GM21367 (cell line): ENCODE results near the gene PLD3.
"Not testable (repeated sequence)": the region's sequence is repeated elsewhere in the genome, so short reads cannot be mapped to it uniquely, and the experiment has no call there.

ENCODE experiments used
- ATAC-seq: cut with Tn5 transposase; IDR thresholded peaks from one replicate; pipeline ENCODE4 v1.9.1; 2021; ENCODE audit not compliant: unreplicated experiment

PLD3 gene

GRCh38 chr19:40363069-40363468, 14.6 kb downstream of the PLD3 start:
- ATAC-seq, result no peak

GRCh38 chr19:40365010-40365409, 16.5 kb downstream of the PLD3 start:
- ATAC-seq, result no peak

- ATAC-seq, result no peak
Observed at GRCh38 chr19:40365613-40366401, 17.3 kb downstream of the PLD3 start.

DNA sequence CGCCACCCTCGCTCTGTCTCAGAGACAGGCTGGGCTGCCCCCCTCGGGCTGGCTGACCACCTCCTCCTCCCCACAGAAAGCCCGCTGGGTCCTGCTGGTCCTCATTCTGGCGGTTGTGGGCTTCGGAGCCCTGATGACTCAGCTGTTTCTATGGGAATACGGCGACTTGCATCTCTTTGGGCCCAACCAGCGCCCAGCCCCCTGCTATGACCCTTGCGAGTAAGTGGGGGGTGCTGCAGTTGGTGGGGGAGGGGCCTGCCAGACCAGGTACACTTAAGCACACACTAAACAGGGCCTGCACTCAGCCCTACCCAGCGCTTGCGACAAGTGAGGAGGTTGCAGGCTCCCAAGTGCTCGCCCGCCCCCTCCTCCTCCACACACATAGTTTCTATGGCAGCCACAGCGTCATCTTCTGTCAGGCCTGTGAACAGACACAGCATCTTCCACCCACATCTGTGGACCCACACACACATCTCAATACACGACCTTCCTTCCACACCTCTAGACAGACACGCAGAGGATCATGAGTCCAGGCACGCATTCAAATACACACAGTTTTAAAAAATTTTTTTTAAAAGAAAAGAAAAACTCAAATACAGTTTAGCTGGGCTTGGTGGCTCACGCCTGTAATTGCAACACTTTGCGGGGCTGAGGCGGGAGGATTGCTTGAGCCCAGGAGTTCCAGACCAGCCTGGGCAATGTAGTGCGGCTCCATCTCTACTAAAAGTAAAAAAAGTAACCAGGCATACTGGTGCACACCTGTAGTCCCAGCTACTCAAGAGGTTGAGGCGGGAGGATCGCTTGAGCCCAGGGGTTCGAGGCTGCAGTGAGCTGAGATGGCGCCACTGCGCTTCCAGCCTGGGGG, 18.4 kb downstream of the PLD3 start:
- ATAC-seq, result no peak

- ATAC-seq, result no peak
Observed at GRCh38 chr19:40367577-40368434, 19.3 kb downstream of the PLD3 start.

DNA sequence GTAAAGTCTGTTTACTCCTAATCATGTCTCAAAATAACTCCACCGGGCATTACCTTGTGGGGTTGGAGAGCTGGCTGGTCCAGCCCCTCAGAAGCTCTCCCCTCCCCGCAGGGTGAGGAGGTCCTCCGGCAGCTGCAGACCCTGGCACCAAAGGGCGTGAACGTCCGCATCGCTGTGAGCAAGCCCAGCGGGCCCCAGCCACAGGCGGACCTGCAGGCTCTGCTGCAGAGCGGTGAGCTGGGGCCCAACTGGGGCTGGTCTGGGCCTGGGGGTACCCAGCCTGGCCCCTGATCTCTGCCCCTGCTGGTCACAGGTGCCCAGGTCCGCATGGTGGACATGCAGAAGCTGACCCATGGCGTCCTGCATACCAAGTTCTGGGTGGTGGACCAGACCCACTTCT, 21.3 kb downstream of the PLD3 start:
- no peak for ATAC-seq

DNA sequence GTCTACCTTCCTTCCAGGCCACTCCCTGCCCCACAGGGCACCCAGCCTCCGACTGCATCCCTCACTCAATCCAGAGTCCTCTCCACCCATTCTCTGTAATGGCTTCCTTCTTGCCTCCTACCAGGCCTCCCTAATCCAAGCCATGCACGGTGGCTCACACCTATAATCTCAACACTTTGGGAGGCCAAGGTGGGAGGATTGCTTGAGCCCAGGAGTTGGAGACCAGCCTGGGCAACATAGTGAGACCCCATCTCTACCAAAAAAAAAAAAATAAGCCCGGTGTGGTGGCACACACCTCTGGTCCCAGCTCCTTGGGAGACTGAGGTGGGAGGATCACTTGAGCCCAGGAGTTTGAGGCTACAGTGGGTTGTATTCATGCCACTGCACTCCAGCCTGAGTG, 21.8 kb downstream of the PLD3 start:
- not testable (repeated sequence) for ATAC-seq

- ATAC-seq, result no peak
Observed at GRCh38 chr19:40370997-40371801, 22.7 kb downstream of the PLD3 start.

- ATAC-seq, result no peak
Observed at GRCh38 chr19:40371802-40372122, 23.3 kb downstream of the PLD3 start.

GRCh38 chr19:40374084-40374483, 25.6 kb downstream of the PLD3 start:
- no peak for ATAC-seq

GRCh38 chr19:40376286-40376862, 27.9 kb downstream of the PLD3 start:
- ATAC-seq, result no peak

DNA sequence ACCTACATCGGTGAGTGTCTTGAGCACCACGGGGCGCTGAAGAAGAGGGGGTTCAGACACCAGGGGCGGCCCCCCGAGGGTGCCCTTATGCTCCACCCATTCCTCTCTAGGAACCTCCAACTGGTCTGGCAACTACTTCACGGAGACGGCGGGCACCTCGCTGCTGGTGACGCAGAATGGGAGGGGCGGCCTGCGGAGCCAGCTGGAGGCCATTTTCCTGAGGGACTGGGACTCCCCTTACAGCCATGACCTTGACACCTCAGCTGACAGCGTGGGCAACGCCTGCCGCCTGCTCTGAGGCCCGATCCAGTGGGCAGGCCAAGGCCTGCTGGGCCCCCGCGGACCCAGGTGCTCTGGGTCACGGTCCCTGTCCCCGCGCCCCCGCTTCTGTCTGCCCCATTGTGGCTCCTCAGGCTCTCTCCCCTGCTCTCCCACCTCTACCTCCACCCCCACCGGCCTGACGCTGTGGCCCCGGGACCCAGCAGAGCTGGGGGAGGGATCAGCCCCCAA, 29.4 kb downstream of the PLD3 start:
- ATAC-seq, result no peak

GRCh38 chr19:40378509-40378908, 30.0 kb downstream of the PLD3 start:
- no peak for ATAC-seq

GRCh38 chr19:40379446-40380198, 31.1 kb downstream of the PLD3 start:
- no peak for ATAC-seq

DNA sequence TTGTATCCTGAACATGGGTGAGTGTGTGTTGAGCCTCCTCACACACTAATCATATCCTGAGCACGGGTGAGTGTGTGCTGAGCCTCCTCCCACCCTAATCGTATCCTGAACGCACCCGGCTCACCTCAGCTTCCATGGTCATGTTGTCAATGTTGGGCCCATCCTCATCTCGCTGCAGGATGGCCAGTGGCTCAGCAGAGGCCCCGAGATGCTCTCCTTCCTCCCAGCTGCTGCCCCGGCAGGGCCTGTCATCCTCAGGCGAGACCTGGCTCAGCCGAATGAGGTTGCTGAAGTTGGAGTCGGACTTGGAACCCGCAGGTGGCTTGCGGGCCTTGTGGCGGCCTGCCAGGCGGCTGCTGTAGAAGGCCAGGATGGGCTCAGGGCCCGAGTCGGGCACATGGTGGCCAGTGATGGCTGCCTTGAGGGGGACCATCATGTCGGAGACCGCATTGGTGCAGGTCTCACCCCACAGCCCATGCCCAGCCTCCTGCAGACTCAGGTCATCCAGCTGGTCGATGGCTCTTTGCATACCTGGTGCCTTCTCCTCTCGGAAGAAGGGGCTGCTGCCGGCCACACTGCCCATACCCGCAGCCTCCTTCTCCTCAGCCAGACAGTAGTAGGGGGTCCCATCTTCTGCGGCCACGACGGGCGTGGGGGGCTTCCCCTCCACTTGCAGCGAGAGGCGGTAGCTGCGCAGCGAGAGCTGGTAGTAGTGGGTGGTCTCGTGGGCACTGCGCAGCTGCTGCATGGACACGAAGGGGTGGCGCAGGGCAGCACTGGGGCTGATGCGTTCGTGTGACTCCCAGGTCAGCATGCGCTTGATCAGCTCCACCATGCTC, 31.9 kb downstream of the PLD3 start:
- no peak for ATAC-seq

DNA sequence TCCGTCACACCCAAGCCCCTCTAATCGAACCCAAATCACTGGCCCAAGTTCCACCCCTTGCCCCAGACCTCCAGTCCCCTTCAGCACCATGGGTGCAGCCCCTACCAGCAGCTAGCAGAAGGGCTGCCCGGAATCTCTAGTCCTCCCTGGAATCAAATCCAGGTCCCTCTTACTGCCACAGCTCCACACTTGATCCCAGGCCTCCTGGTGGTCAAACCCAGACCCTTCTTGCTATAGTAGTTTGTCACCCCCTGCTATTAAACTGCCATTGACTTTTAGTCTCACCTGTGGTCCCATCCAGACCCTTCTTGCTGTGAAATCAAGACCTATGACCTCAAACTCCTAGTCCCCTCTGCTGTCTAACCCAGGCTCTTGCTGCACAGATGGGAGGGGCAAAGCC, 32.8 kb downstream of the PLD3 start:
- ATAC-seq, result no peak

DNA sequence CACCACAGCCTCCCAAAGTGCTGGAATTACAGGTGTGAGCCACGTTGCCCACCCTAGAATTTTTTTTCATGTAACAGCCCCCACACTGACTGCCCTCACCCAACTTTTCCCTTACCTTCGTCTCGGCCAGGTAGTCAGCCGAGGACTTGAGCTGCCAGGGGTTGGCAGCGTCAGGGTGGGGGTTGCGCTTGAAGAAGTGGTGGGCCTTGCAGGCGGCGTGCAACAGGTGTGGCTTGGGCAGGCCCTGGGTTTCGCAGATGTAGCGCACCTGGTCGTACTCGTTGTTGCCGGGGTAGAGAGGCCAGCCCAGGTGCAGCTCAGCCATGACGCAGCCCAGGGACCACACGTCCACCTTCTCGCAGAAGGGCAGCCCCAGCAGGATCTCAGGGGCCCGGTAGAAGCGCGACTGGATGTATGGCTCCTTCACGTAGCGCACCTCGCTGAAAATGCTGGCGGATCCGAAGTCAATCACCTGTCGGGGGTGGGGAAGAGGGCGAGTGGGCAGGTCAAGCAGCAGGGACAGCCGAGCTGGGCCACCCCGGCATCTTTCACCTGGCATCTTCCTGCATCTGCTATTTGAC, 35.3 kb downstream of the PLD3 start:
- ATAC-seq, result no peak

DNA sequence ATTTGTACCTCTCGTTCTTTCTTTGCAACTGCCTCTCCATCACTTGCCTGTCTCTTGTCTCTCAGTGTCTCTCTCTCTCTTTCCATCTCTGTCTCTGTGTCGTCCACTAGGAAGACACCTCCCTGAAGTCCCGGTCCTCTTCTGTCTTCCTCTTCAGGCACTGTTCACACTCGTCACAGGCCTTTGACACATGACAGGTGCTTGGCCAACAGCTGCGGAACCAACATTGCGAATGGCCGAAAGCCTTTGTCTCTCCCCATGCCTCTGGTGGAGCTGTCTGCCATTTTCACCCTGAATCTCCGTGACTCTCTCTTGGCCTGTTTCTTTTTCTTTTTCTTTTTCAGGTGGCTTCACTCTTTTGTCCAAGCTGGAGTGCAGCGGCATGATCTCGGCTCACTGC, 38.7 kb downstream of the PLD3 start:
- no peak for ATAC-seq
